ENCODE measurements around the gene KIAA0753. TPM values are rescaled to one million over a fixed set of nuclear protein-coding genes. Genes with fewer than 3 reads are reported as not detected.

The KIAA0753 gene
- total RNA-seq, 2 donors from 2014 or later, result 15.7 to 18.5 TPM

DNA sequence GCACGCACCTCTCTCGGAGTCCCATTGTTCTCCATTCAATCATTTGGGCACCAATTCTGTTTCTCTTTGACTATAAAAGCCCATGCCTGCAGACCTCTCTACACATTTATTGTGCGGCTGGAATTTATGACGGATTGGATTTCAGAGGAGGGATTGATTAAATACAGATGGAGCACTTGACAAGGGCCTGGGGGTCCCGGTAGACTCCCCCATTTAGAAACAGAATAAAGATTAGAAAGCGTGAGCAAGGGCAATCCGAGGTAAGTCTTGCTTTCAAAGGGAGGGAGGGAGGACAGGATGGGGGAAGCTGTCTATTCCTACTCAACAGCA, 69.1 kb downstream of the KIAA0753 start:
- no peaks in the 10 kb centered on the region for H3K27me3 ChIP-seq
- H3K4me1 ChIP-seq, result no peaks in the 10 kb centered on the region
- no peak overlapping the region for H3K9ac ChIP-seq (ENCODE audit: low read depth in 2 of 2, low read length in 2 of 2)
- H3K4me3 ChIP-seq, result no peak overlapping the region
- no peaks in the 10 kb centered on the region for H3K9me3 ChIP-seq
- no peak for DNase-seq
- TF ChIP-seq, protein P1, sequence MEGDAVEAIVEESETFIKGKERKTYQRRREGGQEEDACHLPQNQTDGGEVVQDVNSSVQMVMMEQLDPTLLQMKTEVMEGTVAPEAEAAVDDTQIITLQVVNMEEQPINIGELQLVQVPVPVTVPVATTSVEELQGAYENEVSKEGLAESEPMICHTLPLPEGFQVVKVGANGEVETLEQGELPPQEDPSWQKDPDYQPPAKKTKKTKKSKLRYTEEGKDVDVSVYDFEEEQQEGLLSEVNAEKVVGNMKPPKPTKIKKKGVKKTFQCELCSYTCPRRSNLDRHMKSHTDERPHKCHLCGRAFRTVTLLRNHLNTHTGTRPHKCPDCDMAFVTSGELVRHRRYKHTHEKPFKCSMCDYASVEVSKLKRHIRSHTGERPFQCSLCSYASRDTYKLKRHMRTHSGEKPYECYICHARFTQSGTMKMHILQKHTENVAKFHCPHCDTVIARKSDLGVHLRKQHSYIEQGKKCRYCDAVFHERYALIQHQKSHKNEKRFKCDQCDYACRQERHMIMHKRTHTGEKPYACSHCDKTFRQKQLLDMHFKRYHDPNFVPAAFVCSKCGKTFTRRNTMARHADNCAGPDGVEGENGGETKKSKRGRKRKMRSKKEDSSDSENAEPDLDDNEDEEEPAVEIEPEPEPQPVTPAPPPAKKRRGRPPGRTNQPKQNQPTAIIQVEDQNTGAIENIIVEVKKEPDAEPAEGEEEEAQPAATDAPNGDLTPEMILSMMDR (IDR thresholded peaks at IDR 0.05), result no peak
- intact Hi-C loops (cut with DNase I), result loop anchor here (10.0 kb wide), 1 partner anchor 63 kb away; no protein-coding TSS in a partner anchor
- no peak overlapping the region for H3K27ac ChIP-seq
- H3K36me3 ChIP-seq, result no peaks in the 10 kb centered on the region

DNA sequence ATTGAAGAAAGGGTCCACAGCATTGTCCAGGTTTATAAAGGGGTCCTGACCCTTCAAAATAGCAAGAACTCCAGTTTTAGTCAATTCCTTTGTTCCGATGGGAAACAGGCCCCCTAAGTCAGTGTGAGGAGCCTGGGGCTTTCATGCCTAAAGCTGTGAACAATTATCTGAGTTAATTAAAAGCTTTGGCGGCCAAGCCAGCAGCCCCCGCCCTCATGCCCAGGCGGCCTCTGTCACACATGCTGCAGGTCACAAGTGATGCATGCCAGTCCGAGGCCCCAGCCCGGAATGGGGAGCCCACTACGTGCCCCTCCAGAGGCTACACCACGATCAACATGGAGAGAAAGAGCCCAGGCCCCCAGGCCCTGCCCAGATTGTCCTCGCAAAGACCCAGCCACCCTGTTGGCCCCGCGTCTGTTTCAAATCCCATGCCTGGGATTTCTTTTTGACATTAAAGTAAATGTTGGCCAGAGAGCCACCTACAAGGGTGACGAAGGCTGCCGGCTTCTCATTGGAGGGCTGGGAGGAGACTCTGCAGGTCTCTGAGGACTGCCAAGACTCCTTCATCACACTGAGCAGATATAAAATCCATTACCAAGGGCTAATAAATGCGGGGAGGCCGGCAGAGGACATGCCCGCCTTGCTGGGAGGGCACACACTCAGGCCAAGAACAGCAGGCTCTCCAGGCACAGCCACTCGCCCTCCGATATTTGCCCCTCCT, 69.6 kb downstream of the KIAA0753 start:
- H3K9ac ChIP-seq (ENCODE audit: low read depth in 2 of 2, low read length in 2 of 2), result no peak overlapping the region

DNA sequence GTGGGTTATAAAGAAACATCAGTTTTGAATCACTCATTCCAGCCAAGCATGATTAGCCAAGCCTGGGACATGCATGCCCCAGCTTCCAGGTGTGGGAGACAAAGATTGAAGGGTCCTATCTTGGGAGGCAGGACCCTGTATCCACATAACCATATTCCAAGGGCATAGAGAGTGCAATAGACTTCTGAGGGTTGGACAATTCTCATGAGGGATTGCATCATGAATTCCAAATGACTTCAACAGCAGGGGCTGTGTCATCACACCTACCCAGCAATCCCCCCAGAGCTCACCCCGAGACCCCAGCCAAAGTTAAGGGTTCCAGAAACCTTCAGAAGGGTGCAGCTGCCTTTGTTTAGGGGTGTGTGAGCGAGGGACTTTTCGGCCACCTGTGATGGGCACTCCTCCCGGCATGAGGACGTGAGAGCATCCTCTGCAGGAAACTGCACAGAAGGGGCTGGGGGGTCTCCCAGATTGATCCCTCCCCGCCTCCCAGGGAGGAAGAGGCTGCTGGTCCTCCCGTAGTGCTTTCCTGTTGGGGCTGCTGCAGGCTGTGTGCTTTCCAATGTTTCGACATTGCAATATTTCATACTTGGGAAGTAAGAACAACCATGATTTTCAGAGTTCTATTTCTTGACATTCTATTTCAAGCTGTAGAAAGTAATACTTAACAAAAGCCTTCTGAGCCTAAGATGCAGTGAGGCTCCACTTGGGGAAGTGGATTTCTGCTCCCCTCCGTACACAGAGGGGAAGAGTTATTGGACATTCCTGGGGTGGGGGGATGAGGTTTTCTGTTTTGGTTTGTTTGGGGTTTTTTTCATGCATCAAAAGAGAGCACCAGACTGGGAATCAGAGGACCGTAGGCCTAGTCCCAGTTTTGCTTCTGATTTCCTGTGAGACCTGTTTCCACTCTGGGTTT, 70.9 kb downstream of the KIAA0753 start:
- H3K4me3 ChIP-seq, result no peak overlapping the region
- H3K9me3 ChIP-seq, result no peaks in the 10 kb centered on the region
- no peaks in the 10 kb centered on the region for H3K4me1 ChIP-seq
- H3K36me3 ChIP-seq, result no peaks in the 10 kb centered on the region
- intact Hi-C loops (cut with DNase I), result loop anchor here (10.0 kb wide), 2 partner anchors 65 to 95 kb away; no protein-coding TSS in a partner anchor
- DNase-seq, result no peak
- TF ChIP-seq, protein P1 (IDR thresholded peaks at IDR 0.05), result no peak
- no peaks in the 10 kb centered on the region for H3K27me3 ChIP-seq
- no peak overlapping the region for H3K9ac ChIP-seq (ENCODE audit: low read depth in 2 of 2, low read length in 2 of 2)
- no peak overlapping the region for H3K27ac ChIP-seq

More for the DNA sequence above, 69.6 kb downstream of the KIAA0753 start:
- intact Hi-C loops (cut with DNase I), result loop anchor here (10.0 kb wide), 1 partner anchor 64 kb away; no protein-coding TSS in a partner anchor
- H3K36me3 ChIP-seq, result no peaks in the 10 kb centered on the region
- no peak for DNase-seq
- no peaks in the 10 kb centered on the region for H3K9me3 ChIP-seq
- H3K27me3 ChIP-seq, result no peaks in the 10 kb centered on the region
- no peaks in the 10 kb centered on the region for H3K4me1 ChIP-seq
- H3K4me3 ChIP-seq, result no peak overlapping the region
- H3K27ac ChIP-seq, result no peak overlapping the region
- TF ChIP-seq, protein P1 (IDR thresholded peaks at IDR 0.05), result no peak

DNA sequence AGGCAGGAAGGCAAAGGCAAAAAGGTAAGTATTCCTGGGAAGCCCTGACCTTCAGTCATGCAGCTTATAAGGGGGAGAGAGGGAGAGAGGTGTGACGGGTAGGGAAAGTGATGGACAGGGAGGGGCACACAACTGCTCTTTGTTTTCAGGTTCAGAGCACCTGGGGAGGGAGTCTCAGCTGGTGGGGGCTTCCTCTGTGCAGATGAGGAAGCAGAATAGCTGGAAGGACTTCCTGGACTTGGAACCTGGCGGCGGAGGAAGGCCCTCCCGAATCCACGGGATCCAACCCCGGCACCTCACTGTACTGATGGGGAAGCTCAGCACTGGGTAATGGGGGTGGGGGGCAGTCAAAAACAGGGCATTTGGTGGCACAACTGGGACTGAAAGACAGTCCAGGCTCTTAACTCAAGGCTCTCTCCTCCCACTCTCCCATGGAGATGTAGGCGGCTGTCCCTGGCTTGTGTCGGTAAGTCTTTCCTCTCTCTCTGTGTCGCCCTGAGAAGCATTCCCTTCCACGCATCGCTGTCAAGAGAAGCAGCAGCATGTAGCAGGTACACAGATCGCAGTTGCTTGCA, 72.2 kb downstream of the KIAA0753 start:
- Histone ChIP-seq H3K27ac (no peak overlapping the region), H3K9ac (ENCODE audit: low read depth in 2 of 2, low read length in 2 of 2) (no peak overlapping the region), H3K36me3 (no peaks in the 10 kb centered on the region), H3K27me3 (no peaks in the 10 kb centered on the region), H3K4me3 (no peak overlapping the region), H3K9me3 (no peaks in the 10 kb centered on the region), H3K4me1 (no peaks in the 10 kb centered on the region)
- no peak for DNase-seq
- TF ChIP-seq, protein P1 (IDR thresholded peaks at IDR 0.05), result no peak
- intact Hi-C loops (cut with DNase I), result loop anchor here (10.0 kb wide), 1 partner anchor 93 kb away; no protein-coding TSS in a partner anchor

DNA sequence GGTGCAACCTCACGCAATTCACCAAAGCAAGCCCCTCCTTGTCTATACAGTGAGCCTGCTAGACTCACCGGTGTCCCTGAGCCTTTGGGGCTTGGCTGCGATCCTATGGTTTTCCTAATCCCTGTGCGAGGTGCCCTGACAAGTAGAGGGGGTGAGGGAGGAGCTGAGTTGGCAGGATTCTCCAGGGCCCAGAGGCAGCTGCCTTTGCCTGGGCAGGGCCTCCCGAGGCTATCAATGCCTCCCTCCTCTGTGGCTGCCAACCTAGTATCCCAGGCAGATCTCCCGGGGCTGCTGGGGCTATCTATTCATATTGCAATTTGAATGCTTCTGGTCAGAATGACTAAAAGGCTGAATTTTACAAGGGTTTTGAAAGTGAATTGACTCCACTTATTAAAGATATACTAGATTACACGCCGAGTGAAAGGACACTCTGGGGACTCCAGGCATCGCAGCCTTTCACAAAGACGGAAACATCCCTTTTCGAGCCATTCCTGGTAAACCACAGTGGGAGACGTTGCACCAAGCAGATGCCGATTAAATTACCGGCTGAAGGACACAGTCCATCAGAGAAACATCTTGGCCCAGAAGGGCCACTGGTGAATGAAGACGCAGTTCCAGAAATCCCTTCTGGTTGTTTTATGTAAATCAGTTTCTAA, 72.9 kb downstream of the KIAA0753 start:
- Histone ChIP-seq H3K4me3 (no peak overlapping the region), H3K9ac (ENCODE audit: low read depth in 2 of 2, low read length in 2 of 2) (no peak overlapping the region), H3K9me3 (no peaks in the 10 kb centered on the region), H3K36me3 (no peaks in the 10 kb centered on the region), H3K27ac (no peak overlapping the region), H3K27me3 (no peaks in the 10 kb centered on the region), H3K4me1 (no peaks in the 10 kb centered on the region)
- no peak for DNase-seq
- TF ChIP-seq, protein P1 (IDR thresholded peaks at IDR 0.05), result no peak
- intact Hi-C loops (cut with DNase I), result loop anchor here (10.0 kb wide), 1 partner anchor 93 kb away; no protein-coding TSS in a partner anchor
